Left renal pelvis (tissue), 4 donors: ENCODE data around the gene PLAC8L1. TPM values are rescaled to one million over a fixed set of nuclear protein-coding genes. Genes with fewer than 3 reads are reported as not detected.
"Not testable (repeated sequence)": the region's sequence is repeated elsewhere in the genome, so short reads cannot be mapped to it uniquely, and the experiment has no call there.

Experiments
- DNase-seq, 4 donors: peaks; one replicate each; pipeline ENCODE4 v3.0.0-alpha.2; 2013; ENCODE audit warnings: low read depth in 4 of 4, low spot score in 3 of 4
- polyA plus RNA-seq, 4 donors: library from polyadenylated mRNA; unstranded; fragments of 120-200 nt; gene quantifications; one replicate each; pipeline ENCODE4 v1.2.1, GENCODE V29; 2013; ENCODE audit not compliant: insufficient read length in 4 of 4

The PLAC8L1 gene
- polyA plus RNA-seq: 1 to 10 TPM in 2 of 4 donors, under 1 TPM in 2; 0.62 to 2.6 (median 0.87) TPM

- DNase-seq: no peak
Observed at GRCh38 chr5:146105477-146105876, at the start of gene PLAC8L1. Gene PLAC8L1, minus strand, starts transcription at chr5:146105577. Its CDS starts 1,266 bp downstream, at chr5:146104311.

DNA sequence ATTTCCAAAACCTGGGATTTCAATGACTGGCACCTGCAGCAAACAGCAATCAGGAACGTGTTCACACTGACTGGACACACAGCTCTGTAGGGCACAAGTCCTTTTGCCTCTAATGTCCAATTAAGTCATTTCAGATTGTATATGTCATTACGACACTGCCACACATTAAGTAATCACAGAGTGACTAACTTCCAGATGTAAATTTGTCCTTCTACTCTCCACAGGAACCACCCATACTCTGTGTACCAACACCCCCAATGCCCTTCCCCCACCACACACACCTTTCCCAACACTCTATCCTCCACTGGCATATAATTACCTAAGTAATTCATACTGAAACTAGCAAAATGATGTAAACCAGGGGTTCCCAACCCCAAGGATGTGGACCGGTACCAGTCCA is 46.6 kb upstream of the PLAC8L1 start:
- no peak for DNase-seq

- no peak for DNase-seq
Observed at GRCh38 chr5:146137967-146138403, 32.6 kb upstream of the PLAC8L1 start.

DNA sequence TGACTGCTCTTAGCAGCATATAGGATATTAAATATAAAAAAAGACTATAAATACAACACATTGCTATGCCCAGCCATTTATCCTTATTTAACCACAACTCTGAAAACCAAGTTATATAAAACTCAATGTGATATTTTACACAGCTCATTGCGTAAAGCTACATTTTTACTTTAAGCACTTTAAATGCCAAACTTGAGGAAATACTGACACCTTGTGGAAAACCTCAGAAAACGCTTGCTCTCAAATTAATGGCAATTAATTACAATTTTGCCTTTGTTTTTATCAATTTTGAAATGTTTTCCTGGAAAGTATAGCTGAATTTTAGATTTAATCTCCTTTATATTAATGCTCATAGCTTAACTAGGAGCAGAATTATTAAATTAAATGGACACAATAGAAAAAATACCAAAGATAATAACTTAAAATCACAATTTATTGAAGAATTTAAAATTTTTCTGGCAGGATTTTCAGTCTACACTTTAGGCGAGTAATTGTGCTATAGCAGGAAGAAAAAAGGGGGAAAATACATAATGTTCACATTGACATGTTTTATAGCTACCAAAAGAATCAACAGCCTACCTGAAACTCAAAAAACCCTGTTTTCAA is 25.2 kb upstream of the PLAC8L1 start:
- peak in 1 of 4 donors; percentile 10 for DNase-seq

- no peak for DNase-seq
Observed at GRCh38 chr5:146126068-146126467, 20.7 kb upstream of the PLAC8L1 start.

- no peak for DNase-seq
Observed at GRCh38 chr5:146124580-146124979, 19.2 kb upstream of the PLAC8L1 start.

GRCh38 chr5:146121451-146121850 is 16.1 kb upstream of the PLAC8L1 start:
- not testable (repeated sequence) for DNase-seq

DNA sequence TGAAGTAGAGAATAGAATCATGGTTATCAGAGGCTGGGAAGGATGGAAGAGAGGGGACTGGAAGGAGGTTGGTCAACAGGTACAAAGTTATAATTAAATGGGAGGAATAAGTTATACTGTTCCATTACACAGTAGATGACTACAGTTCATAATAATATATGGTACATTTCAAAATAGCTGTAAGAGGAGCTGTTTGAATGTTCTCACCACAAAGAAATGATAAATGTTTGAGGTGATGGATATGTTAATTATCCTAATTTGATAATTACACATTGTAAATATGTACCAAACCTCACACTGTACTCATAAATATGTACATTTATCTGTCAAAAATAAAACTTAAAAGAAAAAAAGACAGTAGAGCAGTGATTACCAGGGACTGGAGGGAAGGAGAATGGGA is 12.9 kb upstream of the PLAC8L1 start:
- no peak for DNase-seq

GRCh38 chr5:146117216-146117615 is 11.8 kb upstream of the PLAC8L1 start:
- not testable (repeated sequence) for DNase-seq

DNA sequence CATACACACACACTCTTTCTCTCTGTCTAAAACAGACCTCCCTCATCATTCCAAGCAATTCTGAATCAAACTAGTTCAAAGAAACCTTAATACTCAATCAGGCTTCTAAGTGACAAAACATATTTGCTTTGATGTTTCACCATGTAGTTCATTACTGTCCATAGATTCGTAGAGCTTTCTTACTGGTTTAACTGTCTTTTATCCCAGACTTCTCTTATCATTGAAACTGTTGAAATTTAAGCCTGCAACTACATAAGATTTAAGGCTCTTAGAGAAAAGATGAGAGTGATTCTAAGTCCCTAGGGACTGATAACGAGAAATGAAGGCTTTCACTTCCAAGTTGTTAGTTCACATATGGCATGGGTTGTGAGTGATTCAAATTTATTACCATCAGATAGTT is 11.0 kb upstream of the PLAC8L1 start:
- no peak for DNase-seq

GRCh38 chr5:146112476-146112875 is 7.1 kb upstream of the PLAC8L1 start:
- DNase-seq: no peak

DNA sequence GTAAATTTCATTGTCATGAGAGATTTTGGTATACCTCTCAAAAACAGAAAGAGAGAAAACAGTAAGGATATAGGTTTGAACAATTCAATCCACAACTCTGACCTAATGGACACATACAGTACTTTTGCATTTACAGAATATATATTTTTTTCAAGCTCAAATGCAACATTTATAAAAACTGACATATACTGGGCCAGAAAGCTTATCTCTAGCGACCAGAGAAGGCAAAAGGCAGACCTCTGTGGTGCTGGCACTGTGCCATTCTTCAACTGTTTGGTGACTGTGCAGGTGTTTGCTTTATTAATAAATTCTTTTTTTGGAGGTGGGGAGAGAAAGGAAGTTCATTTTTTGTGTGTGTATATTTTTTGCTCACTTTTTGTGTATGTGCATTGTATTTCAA is 6.0 kb upstream of the PLAC8L1 start:
- DNase-seq: no peak

- no peak for DNase-seq
Observed at GRCh38 chr5:146109379-146109778, 4.0 kb upstream of the PLAC8L1 start.

DNA sequence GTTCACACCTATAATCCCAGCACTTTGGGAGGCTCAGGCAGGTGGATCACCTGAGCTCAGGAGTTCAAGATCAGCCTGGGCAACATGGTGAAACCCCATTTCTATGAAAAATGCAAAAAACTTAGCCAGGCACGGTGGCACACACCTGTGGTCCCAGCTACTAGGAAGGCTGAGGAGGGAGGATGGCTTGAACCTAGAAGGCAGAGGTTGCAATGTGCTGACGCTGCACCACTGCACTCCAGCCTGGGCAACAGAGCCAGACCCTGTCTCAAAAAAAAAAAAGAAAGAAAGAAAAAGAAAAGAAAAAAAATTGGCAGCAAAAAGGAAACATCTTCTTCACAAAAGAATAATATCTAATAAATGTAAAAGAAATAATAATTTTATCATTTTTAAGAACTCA is 3.5 kb upstream of the PLAC8L1 start:
- DNase-seq: not testable (repeated sequence)

- no peak for DNase-seq
Observed at GRCh38 chr5:146107901-146108300, 2.5 kb upstream of the PLAC8L1 start.

DNA sequence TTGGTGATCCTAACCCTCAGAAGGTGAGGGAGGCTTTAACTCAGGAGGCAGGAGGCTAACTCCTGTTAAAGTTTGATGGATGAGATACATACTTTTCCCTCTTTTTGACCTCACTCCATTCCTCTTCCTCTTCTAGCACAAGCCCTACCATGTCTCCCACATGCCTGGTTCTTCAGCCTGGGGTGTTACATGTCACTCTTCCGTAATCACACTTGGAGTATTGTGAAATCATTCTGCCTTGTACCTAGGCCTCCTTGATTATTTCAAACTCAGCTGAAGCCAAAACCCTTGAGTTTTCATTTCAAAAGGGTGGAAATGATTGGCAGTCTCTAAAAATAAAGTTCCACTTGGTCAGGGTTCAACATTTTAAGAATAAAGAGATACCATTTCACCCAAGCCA is 1.8 kb downstream of the PLAC8L1 start:
- no peak for DNase-seq

DNA sequence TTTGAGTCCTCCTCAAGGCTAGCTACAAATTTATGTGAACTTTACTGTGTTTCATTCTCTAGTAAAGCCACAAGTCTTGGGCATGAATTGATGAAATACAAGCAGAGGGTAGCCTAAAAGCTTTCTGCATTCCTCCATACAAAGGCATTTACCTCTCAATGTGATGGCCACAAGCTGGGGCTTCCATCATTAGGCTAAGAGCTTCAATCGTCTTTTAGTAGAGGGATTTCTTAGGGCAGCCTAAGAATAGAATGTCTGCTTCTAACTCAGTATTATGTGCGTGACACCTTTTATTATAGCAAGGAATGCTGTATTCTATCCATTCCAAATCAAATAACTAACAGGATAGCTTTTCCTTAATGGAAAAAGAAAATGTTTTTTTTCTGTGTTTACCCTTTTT is 3.7 kb downstream of the PLAC8L1 start:
- no peak for DNase-seq

DNA sequence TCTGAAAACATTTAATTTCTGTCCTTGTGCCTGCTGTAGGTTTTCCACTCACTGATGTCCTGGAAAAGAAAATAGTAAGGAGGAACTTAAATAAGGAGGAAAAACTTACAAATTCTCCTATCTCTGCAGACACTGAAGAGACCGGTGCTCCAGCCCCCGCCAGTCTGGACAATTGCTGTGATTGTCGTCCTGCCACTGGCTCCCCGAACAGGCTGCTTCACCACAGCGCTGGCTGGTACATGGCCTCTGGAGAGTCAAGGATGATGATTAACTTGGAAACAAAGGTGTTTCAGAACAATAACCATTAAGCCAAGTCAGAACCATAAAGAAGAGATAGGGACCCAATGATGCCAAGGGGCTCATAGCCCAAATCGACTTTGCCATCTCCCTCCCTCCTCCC is 7.3 kb downstream of the PLAC8L1 start:
- no peak for DNase-seq

- DNase-seq: no peak
Observed at GRCh38 chr5:146091881-146092280, 13.5 kb downstream of the PLAC8L1 start.

DNA sequence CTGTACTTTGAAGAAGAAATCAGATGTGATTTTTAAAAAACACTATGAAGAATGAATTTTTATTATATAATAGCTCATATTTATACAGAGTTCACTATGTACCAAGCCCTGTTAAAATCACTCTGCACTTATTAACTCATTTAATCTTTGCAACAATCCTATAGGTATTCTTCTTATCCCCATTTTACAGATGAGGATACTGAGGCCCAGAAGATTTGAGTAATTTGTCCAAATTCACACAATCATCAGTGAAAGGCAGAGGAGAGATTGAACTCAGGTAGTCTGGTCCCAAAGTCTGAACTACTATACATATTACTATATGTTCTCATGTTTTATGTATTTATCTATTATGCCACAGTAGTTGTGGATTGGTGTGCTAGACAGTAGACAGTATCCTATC is 16.1 kb downstream of the PLAC8L1 start:
- DNase-seq: no peak

GRCh38 chr5:146088098-146088497 is 17.3 kb downstream of the PLAC8L1 start:
- no peak for DNase-seq

GRCh38 chr5:146084376-146084775 is 21.0 kb downstream of the PLAC8L1 start:
- DNase-seq: no peak

GRCh38 chr5:146082798-146083197 is 22.6 kb downstream of the PLAC8L1 start:
- DNase-seq: no peak
